Hematopoietic multipotent progenitor cell treated with erythropoietin and hydrocortisone succinate and interleukin-3 and kit ligand, for 8 days (in vitro differentiated cells): ENCODE results near the gene TBC1D14.

Experiments used
- DNase-seq: peaks from one replicate; pipeline ENCODE4 v3.0.0-alpha.2; 2015

The TBC1D14 gene

DNA sequence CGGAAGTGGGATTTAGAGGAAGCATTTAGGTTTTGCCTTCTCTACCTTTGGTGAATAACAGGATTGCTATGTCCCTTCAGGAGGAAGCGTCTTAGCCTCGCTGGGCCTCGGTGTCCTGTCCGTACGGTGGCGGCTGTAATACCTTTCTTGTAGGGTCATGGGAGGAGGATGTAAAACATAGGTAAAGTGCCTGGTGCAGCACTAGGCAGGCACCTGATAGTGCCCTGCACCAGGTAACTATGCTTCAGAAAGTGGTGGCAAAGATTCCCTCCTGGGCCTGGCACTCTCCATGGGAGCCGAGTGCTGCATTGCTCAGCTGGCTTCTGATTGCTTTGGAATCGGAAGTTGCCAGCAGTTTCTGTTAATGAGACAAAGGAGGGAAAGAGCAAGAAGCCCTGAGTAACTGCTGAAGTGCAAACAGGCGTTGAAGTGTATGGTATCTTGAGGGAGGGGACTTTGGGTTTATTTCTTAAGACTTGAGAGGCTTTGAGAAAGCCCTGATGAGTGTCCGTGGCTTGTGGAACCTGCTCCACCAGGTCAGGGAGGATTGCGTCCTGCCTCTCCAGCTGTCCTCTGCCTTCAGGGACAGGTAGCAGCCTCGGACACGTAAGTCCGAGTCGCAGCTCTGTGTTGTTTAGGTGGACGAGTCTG is 45.8 kb downstream of the TBC1D14 start:
- DNase-seq = no peak

GRCh38 chr4:6956087-6956433 is 46.4 kb downstream of the TBC1D14 start:
- no peak for DNase-seq

DNA sequence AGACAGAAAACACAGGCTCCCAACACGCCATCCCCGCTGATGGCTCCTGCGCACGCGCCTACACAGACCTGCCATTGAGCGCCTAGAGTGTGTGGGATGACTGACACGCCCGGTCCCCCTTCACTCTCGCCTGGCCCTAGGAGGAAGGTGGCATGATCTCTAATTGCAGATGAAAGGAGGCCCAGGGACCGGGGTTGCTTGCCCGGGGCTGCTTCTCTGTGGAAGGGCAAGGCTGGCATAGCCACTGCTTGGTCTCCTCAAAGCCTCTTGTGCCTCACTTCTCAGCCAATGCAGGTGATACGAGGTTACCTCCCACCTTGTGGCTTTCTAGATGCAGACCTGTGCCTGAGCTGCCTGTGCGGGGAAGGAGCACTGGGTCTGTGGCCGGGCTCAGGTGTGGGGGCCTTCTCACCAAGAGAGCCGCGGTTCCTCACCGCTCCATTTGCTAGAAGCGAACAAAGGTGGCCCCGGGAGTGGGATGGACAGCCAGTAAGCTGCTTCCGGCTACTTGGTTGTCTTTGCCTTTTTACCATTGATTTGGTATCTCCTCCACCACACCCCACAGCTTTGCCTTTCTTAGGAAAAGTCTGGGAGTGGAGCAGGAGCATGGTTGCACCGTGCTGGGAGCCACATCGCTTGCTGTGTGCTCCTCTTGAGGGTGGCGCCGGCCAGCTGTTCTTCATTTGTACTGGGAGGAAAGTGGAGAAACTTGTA is 47.0 kb downstream of the TBC1D14 start:
- DNase-seq = no peak

DNA sequence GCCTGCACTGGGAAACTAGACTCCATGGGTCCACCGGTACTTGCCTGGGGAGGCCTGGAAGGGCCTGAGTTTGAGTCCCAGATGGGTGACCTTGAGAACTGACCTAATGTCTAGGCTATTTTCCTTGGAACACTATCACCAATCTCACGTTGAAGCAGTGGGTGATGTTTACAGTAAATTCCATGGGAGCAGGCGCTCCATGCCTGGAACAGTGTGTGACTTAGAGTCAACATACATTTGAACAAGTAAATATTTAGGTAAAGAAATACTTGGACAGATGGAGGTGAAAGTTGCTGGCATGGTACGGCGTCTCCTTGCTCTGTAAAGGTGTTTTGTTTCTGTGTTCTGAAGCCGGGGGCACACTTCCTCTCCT is 47.5 kb downstream of the TBC1D14 start:
- DNase-seq = no peak

DNA sequence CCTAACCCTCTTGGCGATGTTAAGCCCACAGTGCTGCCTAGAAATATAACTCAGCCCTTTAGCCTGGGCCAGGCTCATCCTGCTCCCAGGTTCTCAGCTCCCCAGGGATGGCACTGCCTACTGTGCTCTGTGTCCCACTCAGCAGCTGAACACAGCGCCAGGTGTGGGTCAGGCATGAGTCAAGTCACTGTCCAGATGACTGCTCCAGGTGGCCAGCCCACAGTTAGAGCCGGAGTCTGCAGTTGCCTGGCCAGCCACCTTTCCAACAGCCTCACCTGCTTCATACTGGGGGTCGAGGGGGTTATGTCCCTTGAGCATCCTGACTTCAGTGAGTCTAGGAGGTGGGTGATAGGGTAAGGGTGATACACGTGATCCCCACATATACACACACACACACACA is 48.4 kb downstream of the TBC1D14 start:
- no peak for DNase-seq

- DNase-seq = no peak
Observed at GRCh38 chr4:6959261-6959660, 49.6 kb downstream of the TBC1D14 start.

DNA sequence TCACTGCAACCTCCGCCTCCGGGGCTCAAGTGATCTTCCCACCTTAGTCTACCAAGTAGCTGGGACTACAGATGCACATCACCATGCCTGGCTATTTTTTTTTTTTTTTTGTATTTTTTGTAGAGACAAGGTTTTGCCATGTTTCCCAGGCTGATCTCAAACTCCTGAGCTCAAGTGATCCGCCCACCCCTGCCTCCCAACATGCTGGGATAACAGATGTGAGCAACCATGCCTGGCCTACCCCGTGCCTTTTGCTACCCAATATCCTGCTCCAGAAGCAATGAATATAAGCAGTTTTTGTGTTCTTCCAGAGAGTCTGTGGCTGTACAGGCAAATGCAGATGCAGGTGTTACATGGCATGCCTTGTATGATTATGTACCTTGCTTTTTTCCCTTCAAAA is 50.5 kb downstream of the TBC1D14 start:
- DNase-seq = no peak

DNA sequence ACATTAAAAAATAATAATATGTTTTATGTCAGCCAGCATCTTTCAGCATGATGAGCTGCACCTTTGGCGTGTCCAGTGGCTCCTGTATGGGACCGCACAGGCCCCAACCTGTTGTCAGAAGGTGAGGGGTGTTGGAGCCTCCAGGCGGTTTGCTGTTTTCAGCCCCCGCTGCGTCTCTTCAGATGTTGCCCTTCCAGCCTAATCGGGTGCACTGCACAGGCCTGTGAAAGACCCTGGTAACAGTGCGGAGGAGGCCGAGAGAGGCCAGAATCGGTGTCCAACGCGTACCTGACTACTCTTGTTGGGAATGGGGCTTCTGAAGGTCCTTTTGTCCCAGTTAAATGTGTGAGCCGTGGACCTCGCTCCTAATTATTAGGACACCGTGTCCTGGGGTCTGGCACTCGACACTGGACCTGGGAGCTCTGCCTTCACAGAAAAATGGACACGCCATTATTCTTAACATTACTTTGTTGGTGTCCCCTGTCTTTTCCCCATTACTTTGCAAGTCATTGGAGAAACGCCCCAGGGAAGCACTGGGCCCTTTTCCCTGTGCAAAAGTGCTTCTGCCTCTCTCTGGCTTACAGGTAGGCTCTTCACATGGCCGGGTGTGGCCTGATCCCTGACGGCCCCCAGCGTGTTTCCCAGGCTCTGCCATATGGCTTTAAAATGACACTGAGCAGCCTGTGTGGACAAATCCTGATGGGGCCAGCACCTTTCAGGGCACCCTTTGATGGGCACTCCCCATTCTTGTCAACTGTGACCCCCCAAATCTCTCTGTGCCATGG is 51.2 kb downstream of the TBC1D14 start:
- DNase-seq = no peak

- no peak for DNase-seq
Observed at GRCh38 chr4:6961496-6962210, 52.0 kb downstream of the TBC1D14 start.

- no peak for DNase-seq
Observed at GRCh38 chr4:6962211-6963041, 52.8 kb downstream of the TBC1D14 start.

GRCh38 chr4:6963139-6963611 is 53.5 kb downstream of the TBC1D14 start:
- no peak for DNase-seq

- no peak for DNase-seq
Observed at GRCh38 chr4:6964858-6965257, 55.2 kb downstream of the TBC1D14 start.

DNA sequence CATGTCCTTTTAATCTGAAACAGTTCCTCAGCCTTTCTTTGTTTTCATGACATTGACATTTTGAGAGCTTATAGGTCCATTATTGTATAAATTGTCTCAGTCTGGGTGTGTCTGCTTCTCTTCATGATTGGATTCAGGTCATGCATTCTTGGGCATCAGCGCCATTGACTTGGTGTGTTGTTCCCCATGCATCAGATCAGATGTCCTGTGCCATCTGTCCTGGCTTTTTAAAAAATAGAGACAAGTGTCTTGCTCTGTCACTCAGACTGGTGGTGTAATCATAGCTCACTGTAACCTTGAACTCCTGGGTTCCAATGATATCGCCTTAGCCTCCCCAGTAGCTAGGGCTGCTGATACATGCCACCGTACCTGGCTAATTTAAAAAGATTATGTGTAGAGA is 55.7 kb downstream of the TBC1D14 start:
- DNase-seq = no peak

DNA sequence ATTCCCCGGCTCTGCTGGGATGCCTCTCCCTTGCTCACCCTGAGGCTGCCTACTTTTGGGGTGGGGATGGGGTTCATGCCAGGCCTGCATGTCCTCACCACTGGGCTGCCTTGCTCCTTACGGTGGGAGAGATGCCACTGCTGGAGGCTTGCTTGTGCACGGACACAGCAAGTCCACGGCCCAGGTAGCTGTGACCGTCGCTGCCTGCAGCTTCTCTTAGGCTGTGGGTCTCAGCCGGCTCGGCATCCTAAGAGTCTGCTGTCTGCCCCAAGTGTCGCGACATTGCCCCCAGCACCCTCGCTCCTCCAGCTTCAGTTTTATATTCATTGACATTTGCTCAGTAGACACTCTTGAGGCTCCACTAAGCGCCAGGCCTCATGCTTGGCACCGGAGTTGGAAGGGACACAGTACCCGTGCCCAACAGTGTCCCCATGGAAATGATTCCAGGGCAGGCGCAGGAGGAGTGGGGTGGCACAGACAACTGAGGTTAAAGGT is 58.3 kb downstream of the TBC1D14 start:
- no peak for DNase-seq

GRCh38 chr4:6968496-6968895 is 58.9 kb downstream of the TBC1D14 start:
- DNase-seq = no peak

DNA sequence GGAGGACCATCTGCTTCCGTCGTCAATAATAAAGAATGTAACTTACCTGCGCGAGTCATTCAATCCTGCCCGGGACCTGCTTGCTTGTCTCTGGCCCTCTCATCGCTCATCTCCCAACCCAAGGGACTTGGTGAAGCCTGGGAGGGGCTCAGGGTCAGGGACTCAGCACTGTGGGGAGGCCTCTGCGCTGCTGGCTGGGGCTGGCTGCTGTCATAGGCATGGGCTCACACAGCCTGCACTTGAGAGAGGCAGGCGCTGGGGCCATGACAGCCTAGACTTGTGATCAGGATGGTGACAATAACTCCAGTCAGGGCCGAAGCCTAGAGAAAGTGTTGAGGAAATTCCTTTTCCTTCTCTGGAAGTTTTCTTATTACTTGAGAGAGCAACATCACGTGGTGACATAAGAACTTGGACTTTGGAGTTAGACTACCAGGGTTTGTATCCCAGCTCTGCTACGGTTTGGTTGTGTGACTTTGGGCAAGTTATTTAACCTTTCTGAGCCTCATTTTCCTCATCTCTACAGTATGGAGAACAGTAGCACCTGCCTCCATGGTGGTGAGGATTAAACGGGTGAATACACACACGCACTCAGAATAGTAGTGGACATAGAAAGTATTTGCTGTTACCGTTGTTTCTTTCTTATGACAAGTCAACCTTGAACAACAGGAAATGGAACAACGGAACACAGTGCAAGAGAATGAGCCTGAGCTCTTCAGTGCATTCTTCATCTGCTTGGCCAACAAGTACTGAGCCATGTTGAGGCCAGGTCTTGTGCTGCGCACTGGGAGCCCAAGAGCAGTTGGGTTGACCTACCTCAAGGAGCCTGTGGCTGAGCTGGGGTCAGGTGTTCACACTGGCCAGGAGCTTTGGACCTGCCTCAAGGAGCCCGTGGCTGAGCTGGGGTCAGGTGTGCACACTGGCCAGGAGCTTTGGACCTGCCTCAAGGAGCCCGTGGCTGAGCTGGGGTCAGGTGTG is 60.5 kb downstream of the TBC1D14 start:
- no peak for DNase-seq

DNA sequence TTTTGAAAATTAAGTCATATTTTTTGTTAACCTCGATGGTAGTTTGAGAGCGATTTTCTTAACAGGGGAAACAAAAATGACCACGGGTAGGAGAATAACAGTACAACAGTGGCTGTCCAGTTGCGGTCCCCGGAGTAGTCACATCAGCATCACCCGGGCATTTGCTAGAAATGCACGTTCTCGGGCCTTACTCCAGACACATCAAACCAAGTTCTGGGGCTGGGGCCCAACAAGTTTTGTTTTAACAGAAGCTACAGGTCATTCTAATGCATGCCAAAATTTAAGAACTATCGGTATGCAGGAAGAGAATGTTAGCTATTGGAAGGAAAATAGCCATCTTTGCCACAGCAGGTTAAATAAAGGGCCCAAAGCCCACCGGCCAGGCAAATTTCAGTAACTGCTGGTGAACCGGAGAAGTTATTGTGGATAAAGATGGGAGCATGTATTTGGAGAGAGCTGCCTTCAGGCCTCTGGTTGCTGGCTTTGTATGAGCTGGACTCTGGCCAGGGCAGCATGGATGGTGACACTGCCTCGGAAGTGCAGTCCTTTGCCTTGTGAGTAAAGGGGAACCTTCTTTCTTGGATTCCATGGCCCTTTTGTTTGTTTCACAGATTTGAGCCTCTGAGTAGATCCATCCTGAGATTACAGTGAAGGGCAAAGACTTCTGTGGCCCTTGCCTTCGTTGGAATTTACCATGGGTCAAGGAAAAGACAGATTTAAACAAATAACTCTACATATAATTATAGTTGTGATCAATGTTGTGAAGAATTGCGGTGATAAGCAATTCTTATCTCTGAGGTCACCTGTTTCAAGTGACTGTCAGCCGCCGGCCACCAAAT is 62.1 kb downstream of the TBC1D14 start:
- DNase-seq = no peak

DNA sequence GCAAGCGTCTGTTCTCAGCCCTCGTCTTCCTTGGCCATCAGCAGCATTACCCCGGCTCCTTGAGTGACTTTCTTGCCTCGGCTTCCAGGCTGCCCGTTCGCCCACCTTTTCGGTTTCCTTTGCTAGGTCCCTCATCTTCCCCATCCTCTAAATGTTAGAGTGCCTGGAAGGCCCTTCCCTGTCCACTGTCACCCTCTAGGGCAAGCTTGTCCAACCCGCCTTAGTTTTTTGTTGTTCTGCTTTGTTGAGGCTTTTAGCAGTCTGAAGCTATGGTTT is 62.7 kb downstream of the TBC1D14 start:
- no peak for DNase-seq

GRCh38 chr4:6972911-6973310 is 63.3 kb downstream of the TBC1D14 start:
- DNase-seq = no peak

DNA sequence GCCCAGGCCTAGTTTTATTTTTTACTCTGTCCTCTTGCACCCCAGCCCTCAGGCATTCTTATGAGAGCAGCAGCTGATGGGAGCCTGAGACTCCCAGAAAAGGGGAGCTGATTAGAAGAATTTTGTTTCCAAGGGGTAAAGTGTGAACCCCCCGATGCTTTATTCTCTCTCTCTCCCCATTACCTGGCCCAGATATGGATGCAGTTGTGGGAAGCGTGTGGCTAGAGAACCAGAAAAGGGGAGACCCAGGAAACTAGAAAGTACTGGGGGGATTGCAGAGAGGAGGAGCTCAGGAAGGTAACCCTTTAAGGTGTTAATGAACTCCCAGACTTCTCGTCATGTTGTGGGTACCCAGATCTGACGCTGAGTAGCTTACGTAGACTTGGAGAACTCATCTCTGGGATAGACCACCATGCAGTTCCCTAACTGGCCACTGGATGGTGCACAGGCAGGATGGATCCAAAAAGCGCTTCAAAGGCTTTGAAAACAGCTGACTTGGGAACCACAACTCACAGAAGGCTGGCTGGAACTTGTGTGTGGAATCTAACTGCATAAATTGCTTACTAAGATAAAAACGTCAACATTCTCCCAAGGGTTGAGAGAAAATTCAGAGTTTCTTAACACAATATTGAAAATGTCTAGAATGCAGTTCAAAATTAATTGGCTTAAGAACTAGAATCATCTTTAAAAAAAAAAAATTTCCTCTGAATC is 64.7 kb downstream of the TBC1D14 start:
- DNase-seq = peak; percentile 87
